Measurements from ENCODE around the gene TBX21. TPM values are rescaled to one million over a fixed set of nuclear protein-coding genes. Genes with fewer than 3 reads are reported as not detected.
A peak's percentile ranks its signal among the peaks of the same experiment; 100 is the strongest.

TBX21 gene
- total RNA-seq, 2 donors from 2014 or later: 1.8 TPM; not detected in 1

DNA sequence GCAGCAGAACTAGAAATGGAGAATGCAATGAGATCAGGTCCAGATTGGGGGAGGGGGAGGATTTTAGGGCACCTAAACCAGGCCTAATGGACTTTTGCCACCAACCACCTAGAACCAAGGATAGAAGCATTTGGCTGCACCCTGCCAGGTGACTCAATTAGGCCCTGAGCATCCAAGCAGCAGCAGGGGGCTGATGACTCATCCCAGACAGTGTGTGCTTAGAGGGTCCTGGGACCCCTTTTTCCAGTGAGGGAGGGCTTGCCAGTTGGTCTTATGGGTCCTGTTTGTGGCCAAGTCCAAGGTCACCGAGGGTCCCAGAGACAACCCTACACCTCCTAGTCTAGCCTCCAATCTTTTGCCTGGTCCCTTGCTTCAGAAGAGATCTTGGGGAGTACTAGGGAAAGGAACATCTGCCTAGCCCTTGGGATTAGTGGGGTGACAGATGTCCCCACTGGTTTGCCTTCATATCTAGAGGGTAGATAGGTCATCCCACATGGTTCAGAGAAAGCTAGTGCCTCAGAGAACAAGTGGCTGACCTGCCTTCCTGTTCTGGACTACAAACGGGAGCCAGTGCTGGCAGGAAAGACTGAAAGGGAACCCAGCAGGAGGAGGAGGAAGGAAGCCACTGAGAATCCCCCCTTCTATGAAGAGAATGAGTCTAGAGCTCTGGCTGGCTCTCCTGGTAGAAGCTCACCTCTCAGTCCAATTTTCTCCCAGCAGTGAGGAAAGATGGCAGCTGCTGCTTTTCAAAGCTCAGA, 40.7 kb upstream of the TBX21 start:
- no peaks in the 10 kb centered on the region for H3K27me3 ChIP-seq (replicated peaks; ENCODE audit: insufficient read depth)
- H3K36me3 ChIP-seq: no peaks in the 10 kb centered on the region
- no peaks in the 10 kb centered on the region for H3K9me3 ChIP-seq
- TF ChIP-seq, protein P1, sequence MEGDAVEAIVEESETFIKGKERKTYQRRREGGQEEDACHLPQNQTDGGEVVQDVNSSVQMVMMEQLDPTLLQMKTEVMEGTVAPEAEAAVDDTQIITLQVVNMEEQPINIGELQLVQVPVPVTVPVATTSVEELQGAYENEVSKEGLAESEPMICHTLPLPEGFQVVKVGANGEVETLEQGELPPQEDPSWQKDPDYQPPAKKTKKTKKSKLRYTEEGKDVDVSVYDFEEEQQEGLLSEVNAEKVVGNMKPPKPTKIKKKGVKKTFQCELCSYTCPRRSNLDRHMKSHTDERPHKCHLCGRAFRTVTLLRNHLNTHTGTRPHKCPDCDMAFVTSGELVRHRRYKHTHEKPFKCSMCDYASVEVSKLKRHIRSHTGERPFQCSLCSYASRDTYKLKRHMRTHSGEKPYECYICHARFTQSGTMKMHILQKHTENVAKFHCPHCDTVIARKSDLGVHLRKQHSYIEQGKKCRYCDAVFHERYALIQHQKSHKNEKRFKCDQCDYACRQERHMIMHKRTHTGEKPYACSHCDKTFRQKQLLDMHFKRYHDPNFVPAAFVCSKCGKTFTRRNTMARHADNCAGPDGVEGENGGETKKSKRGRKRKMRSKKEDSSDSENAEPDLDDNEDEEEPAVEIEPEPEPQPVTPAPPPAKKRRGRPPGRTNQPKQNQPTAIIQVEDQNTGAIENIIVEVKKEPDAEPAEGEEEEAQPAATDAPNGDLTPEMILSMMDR (IDR thresholded peaks at IDR 0.05): no peak
- ATAC-seq (ENCODE audit: insufficient number of reproducible peaks, low FRiP score, low read depth): no peak
- DNase-seq (ENCODE audit: low spot score): no peak
- no peak overlapping the region for H3K27ac ChIP-seq
- H3K4me3 ChIP-seq: no peak overlapping the region
- H3K4me1 ChIP-seq (ENCODE audit: control insufficient read depth in 1 of 2, low read depth in 2 of 2): peaks cover 17 to 23% of the 10 kb centered on the region in 2 donors

DNA sequence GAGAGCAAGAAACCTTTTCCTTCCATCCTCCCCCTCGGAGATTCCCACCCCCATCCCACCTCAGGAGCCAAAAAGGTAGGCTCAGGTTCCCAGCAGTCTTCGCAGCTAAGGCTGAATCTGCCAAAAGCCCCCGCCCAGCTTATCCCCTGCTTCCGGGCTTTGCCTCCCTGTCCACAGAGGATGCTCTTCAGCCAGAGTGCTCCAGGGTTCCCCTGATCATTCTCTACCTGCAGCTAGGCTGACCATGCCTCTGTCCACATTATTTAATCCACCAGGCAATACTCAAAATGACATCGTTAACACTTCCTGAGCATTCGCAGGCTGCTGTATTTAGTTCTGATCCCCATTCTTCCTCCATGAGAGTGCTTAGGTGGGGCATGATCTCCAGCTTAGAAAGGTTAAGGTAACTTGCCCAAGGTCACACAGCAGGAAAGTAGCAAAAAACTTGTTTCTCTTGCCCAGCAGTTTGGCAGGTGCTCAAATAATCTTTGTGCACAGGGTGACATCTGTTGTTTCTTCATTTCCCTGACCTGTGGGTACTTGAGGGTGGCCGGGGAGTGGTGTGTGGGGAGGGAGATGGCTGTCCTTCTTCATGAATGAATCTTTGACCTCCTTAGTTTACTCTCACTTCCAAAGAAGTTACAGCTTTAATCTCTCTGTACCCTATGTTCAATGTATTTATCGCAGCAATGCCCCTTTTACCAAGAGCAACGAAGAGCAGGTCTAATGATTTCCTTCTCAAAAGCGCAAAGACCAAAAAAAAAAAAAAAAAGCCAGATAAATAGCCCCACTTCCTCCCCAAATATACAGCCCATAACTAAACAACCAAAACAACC, 39.9 kb upstream of the TBX21 start:
- peaks cover 17 to 23% of the 10 kb centered on the region in 2 donors for H3K4me1 ChIP-seq (ENCODE audit: control insufficient read depth in 1 of 2, low read depth in 2 of 2)
- DNase-seq (ENCODE audit: low spot score) (no peak), ATAC-seq (ENCODE audit: insufficient number of reproducible peaks, low FRiP score, low read depth) (no peak)
- TF ChIP-seq, protein P1 (IDR thresholded peaks at IDR 0.05): no peak
- peak overlapping the region; percentile 100 for H3K4me3 ChIP-seq
- H3K9me3 ChIP-seq: no peaks in the 10 kb centered on the region
- H3K36me3 ChIP-seq: no peaks in the 10 kb centered on the region
- H3K27me3 ChIP-seq (replicated peaks; ENCODE audit: insufficient read depth): no peaks in the 10 kb centered on the region
- peak overlapping the region in 1 of 2 donors; percentile 30 for H3K27ac ChIP-seq

DNA sequence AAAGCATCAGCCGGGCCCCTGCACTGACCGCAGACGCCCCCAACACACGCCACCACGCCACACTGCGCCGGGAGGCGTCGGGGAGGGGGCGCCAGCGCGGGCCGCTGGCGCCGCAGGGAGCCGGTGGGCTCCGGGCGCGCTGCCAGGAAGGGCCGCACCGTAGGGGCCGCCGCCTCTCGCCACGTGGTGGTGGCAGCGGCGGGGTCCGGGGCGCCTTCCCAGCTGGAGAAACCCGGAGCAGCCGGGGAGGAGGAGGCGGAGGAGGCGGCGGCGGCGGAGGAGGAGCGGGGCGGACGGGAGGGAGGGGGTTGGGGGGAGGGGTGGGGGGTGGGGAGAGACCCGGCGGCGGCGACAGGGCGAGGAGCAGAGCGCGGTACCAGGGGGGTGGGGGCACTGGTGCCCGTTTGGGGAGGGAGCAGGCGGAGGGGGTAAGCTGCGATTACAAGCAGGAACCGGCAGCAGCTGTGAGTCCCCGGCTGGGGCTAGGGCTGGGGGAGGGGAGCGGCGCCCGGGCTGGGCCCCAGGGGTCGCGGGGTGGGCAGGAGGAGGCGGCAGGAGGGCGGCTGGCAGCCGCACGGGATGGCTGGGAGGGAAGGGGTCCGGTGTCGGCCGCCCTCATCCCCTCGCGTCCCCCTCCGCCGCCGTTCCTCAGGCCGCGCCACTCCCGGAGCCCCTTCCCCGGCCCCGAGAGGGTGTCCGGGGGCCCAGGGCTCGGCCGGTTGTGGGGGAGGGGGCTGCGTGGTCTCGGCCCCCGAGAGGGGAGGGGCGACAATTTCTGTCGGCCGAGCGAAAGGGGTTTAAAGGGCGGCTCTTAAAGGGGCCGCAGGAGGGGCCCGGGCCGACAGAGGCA, 39.1 kb upstream of the TBX21 start, which contains the start of gene TBKBP1:
TBKBP1 (plus strand) TSS at position 431 of the 850 bp plus-strand sequence. CDS start 1,952 bp downstream, outside the sequence.
- Histone ChIP-seq H3K27me3 (replicated peaks; ENCODE audit: insufficient read depth) (no peaks in the 10 kb centered on the region), H3K4me1 (ENCODE audit: control insufficient read depth in 1 of 2, low read depth in 2 of 2) (peaks cover 17 to 23% of the 10 kb centered on the region in 2 donors), H3K9me3 (no peaks in the 10 kb centered on the region), H3K4me3 (peak within 1 kb of the TSS; percentile 100), H3K36me3 (no peaks in the 10 kb centered on the region), H3K27ac (peak within 1 kb of the TSS; percentile 69 to 88)
- TF ChIP-seq, protein P1 (IDR thresholded peaks at IDR 0.05): no peak
- DNase-seq (ENCODE audit: low spot score): no peak
- ATAC-seq (ENCODE audit: insufficient number of reproducible peaks, low FRiP score, low read depth): no peak

DNA sequence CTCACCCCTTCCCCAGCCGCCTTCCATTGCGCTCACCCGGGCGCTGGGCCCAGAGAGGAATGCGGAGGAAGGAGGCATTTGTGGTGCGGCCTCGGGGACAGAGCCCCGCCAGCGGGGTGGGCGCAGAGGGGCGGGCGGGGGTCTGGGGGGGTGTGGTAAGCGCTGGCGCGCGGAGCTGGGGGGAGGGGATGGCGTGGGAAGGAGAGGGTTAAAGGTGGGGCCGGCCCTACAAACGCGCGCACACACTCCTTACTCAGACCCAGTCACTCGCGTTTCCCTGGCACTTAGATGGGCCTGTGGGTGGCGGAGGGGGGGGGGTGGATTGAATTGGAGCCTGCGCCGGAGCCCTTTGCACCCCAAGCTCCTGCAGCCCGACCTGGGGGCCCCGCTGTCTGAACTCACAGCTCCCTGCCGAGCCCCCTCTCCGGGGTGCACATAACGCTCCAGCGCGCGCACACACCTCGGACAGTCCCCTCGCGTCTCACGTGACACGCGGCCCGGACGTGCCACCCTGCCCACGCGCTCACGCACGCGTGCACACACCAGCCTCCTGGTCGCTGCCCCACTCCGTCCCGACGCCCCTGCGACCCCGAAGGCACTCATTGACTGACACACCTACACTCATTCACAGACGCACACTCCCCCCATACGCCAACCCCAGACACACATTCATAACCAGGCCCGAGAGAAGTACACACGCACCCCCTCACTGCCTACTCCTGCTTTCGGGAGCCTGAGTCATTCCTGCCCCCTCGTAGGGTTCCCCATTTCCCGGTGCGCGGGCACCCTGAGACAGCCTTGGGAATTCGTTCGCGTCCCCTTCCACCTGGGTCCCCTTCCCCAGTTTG, 38.2 kb upstream of the TBX21 start:
- Histone ChIP-seq H3K27me3 (replicated peaks; ENCODE audit: insufficient read depth) (no peaks in the 10 kb centered on the region), H3K9me3 (no peaks in the 10 kb centered on the region), H3K4me1 (ENCODE audit: control insufficient read depth in 1 of 2, low read depth in 2 of 2) (peaks cover 17 to 23% of the 10 kb centered on the region in 2 donors), H3K27ac (peak overlapping the region; percentile 69 to 88), H3K4me3 (peak overlapping the region; percentile 100), H3K36me3 (no peaks in the 10 kb centered on the region)
- ATAC-seq (ENCODE audit: insufficient number of reproducible peaks, low FRiP score, low read depth) (peak; percentile 31), DNase-seq (ENCODE audit: low spot score) (peak; percentile 38)
- TF ChIP-seq, protein P1 (IDR thresholded peaks at IDR 0.05): no peak
